Tibial artery (tissue), 4 donors: ENCODE results near the gene YTHDF1.

Experiments used
- DNase-seq, 2 donors: peaks; one replicate each; pipeline ENCODE4 v3.0.0-alpha.2; 2019
- H3K27ac ChIP-seq, 2 donors: fragments of 200-600 bp; sonication (generic) in 1 of 2; 1 replicate in 1 of 2; 2 replicates in 1 of 2; pipeline ENCODE4 v1.5.1; 2018 to 2019; ENCODE audit warnings: mild to moderate bottlenecking in 1 of 2
- H3K27me3 ChIP-seq, 2 donors: fragments of 200-600 bp; sonication (generic) in 1 of 2; one replicate each; pipeline versions ENCODE4 v1.5.1 to v1.6.0; 2016 to 2019
- H3K36me3 ChIP-seq, 3 donors: fragments of 200-600 bp; sonication (generic) in 2 of 3; one replicate each; pipeline ENCODE4 v1.5.1; 2016 to 2019; ENCODE audit warnings: mild to moderate bottlenecking in 2 of 3
- H3K4me1 ChIP-seq, 4 donors: fragments of 200-600 bp; sonication (generic) in 2 of 4; 1 replicate in 3 of 4; 2 replicates in 1 of 4; pipeline ENCODE4 v1.5.1; 2016 to 2019
- H3K4me3 ChIP-seq, 2 donors: fragments of 200-600 bp; sonication (generic) in 1 of 2; 1 replicate in 1 of 2; 2 replicates in 1 of 2; pipeline ENCODE4 v1.5.1; 2018 to 2019; ENCODE audit warnings: mild to moderate bottlenecking in 2 of 2
- H3K9me3 ChIP-seq, 3 donors: fragments of 200-600 bp; sonication (generic) in 1 of 3; one replicate each; pipeline ENCODE4 v1.5.1; 2016 to 2019
- intact Hi-C: fragments of 100-400 bp; cut with DNase I; formaldehyde crosslinking; loops from one replicate; pipeline ENCODE4 v1.15.0; 2023; ENCODE audit warnings: low total_unique reads
- TF ChIP-seq, protein P1 (sequence below), 2 experiments: fragments of 200-600 bp in 1 of 2; fragments of 450-650 bp in 1 of 2; IDR thresholded peaks; one replicate each; pipeline ENCODE4 v1.5.1; 2017 to 2019; ENCODE audit warnings: antibody characterized with exemption in 2 of 2, mild to moderate bottlenecking in 1 of 2, moderate library complexity in 1 of 2

Gene YTHDF1

GRCh38 chr20:63216041-63216848 lies at the start of gene YTHDF1:
TSS of gene YTHDF1 (minus strand) at chr20:63216131. CDS start at chr20:63215892, 239 bp downstream.
- TF ChIP-seq, protein P1, sequence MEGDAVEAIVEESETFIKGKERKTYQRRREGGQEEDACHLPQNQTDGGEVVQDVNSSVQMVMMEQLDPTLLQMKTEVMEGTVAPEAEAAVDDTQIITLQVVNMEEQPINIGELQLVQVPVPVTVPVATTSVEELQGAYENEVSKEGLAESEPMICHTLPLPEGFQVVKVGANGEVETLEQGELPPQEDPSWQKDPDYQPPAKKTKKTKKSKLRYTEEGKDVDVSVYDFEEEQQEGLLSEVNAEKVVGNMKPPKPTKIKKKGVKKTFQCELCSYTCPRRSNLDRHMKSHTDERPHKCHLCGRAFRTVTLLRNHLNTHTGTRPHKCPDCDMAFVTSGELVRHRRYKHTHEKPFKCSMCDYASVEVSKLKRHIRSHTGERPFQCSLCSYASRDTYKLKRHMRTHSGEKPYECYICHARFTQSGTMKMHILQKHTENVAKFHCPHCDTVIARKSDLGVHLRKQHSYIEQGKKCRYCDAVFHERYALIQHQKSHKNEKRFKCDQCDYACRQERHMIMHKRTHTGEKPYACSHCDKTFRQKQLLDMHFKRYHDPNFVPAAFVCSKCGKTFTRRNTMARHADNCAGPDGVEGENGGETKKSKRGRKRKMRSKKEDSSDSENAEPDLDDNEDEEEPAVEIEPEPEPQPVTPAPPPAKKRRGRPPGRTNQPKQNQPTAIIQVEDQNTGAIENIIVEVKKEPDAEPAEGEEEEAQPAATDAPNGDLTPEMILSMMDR (IDR thresholded peaks at IDR 0.05): no peak
- H3K27me3 ChIP-seq: peaks cover 0 to 23% of the 10 kb centered on the region in 2 donors
- DNase-seq: peak; percentile 95 to 98
- intact Hi-C loops: no loop called here
- peak within 1 kb of the TSS; percentile 95 to 98 for H3K4me3 ChIP-seq
- H3K4me1 ChIP-seq: peaks cover 0 to 50% (median 31%) of the 10 kb centered on the region in 4 donors
- peak within 1 kb of the TSS; percentile 79 to 81 for H3K27ac ChIP-seq
- H3K36me3 ChIP-seq: peaks cover 0 to 33% (median 19%) of the 10 kb centered on the region in 3 donors
- no peaks in the 10 kb centered on the region for H3K9me3 ChIP-seq

DNA sequence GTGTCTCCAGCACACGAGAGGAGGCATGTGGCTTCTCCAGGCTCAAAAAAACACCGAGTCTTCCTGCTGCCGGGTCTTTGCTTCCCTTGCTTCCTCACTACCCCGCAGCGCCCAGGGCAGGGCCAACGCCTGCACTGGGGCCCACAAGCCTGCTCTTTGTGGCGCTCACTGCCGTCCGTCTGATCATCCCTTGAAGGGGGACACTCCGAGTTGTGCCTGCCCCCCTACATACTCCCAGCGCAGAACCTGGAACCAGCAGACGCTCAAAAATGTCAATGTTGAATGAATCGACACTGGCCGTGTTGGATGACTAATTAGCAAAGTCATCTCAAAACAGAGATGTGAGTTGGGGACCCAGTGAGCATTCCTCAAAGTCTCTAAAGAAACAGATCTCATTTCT lies 48.6 kb upstream of the YTHDF1 start:
- H3K27me3 ChIP-seq: peaks cover 0 to 88% of the 10 kb centered on the region in 2 donors
- intact Hi-C loops: no loop called here
- TF ChIP-seq, protein P1 (IDR thresholded peaks at IDR 0.05): no peak
- no peak for DNase-seq
- H3K4me3 ChIP-seq: no peak overlapping the region
- H3K36me3 ChIP-seq: no peaks in the 10 kb centered on the region
- no peaks in the 10 kb centered on the region for H3K9me3 ChIP-seq
- no peak overlapping the region for H3K27ac ChIP-seq
- H3K4me1 ChIP-seq: no peaks in the 10 kb centered on the region

GRCh38 chr20:63264000-63264399 lies 48.1 kb upstream of the YTHDF1 start:
- no peaks in the 10 kb centered on the region for H3K4me1 ChIP-seq
- no peak for DNase-seq
- no peaks in the 10 kb centered on the region for H3K9me3 ChIP-seq
- H3K4me3 ChIP-seq: no peak overlapping the region
- intact Hi-C loops: no loop called here
- peaks cover 0 to 91% of the 10 kb centered on the region in 2 donors for H3K27me3 ChIP-seq
- H3K27ac ChIP-seq: no peak overlapping the region
- TF ChIP-seq, protein P1 (IDR thresholded peaks at IDR 0.05): no peak
- H3K36me3 ChIP-seq: no peaks in the 10 kb centered on the region

DNA sequence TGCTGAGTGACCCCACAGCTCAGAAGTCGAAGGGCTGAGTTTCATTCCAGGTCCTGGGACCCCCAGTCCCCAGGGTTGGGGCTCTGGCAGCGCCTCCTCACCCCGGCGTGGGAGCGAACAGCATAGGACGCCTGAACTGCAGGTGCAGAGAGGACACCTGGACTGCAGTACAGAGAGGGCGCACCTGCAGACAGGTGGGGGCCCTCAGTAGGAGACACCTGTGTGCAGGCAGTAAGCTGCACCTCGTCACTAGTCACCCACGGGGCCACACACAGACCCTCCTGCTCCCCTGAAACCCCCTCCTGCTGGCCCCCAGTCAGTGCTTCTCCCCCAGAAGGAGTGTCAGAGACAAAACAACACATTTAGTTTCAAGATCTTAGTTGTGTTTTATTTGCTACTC lies 46.9 kb upstream of the YTHDF1 start:
- TF ChIP-seq, protein P1 (IDR thresholded peaks at IDR 0.05): no peak
- H3K27ac ChIP-seq: no peak overlapping the region
- peaks cover 0 to 96% of the 10 kb centered on the region in 2 donors for H3K27me3 ChIP-seq

DNA sequence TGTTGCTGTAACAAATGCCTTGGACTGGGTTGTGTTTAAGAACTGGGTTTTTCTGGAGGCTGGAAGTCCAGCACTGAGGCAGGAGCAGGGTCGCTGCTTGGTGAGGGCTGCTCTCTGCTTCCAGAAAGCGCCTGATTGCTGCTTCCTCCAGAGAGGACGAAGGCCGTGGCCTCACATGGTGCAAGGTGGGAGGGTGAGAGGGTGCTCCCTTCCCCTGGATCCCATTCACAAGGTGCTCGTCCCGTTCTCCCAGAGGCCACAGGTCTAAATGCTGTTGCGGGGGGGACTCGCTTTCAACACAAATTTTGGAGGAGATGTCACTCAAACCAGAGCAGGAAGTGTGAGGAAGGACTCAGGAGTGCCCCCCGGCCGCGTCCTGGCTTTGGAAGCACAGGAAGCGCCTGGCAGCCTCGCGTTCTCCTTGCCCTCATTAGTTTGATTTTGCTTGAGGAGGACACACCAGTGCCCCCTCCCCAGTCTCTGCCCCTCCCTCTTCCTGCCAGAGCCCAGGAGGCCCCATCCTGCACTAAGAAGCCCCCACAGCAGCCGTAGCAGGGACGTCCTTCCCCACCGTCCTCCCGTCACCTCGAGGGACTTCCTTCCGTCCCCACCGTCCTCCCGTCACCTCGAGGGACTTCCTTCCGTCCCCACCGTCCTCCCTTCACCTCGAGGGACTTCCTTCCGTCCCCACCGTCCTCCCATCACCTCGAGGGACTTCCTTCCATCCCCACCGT lies 46.0 kb upstream of the YTHDF1 start:
- DNase-seq: no peak
- Histone ChIP-seq H3K4me1 (no peaks in the 10 kb centered on the region), H3K9me3 (no peaks in the 10 kb centered on the region), H3K36me3 (no peaks in the 10 kb centered on the region), H3K4me3 (no peak overlapping the region), H3K27ac (no peak overlapping the region), H3K27me3 (peaks cover 0 to 91% of the 10 kb centered on the region in 2 donors)
- TF ChIP-seq, protein P1 (IDR thresholded peaks at IDR 0.05): no peak
- intact Hi-C loops: no loop called here

More for the DNA sequence above, 46.9 kb upstream of the YTHDF1 start:
- Histone ChIP-seq H3K9me3 (no peaks in the 10 kb centered on the region), H3K4me3 (no peak overlapping the region), H3K4me1 (no peaks in the 10 kb centered on the region), H3K36me3 (no peaks in the 10 kb centered on the region)
- intact Hi-C loops: no loop called here
- no peak for DNase-seq
